ENCODE results near the gene DIO3.

Gene DIO3

DNA sequence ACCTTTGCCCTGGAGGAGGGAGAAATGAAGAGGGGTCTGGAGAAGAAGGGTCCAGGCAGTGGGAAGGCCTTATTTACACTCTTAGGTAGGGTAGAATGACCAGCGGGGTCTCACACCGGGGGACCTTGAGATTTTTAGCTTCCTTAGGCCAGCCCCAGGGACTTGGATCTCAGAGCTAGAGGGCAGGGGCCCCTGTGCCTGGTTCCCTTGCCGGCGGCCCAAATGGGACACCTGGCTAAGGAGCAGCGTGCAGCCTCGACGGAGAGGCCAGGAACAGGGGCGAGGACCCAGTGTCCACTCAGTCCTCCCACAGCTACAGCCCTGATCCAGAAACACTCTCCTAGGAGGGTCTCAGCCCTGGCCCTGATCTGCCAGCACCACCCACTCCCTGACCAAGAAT, 41.8 kb downstream of the DIO3 start:
- H3K4me1 ChIP-seq: peaks cover under 1 to 25% (median 17%) of the 10 kb centered on the region in 10 experiments; a peak in 19 of 20 replicates
- H3K4me3 ChIP-seq: no peak overlapping the region
- no peak overlapping the region for H3K4me2 ChIP-seq
- no peaks in the 10 kb centered on the region for H4K20me1 ChIP-seq
- peaks cover 0 to 11% (median 8%) of the 10 kb centered on the region in 11 experiments; a peak in 15 of 22 replicates for H3K9me3 ChIP-seq (replicated peaks in 1 of 11)
- peaks cover 8 to 22% (median 17%) of the 10 kb centered on the region in 11 experiments; a peak in 18 of 22 replicates for H3K27me3 ChIP-seq
- no peaks in the 10 kb centered on the region for H3K36me3 ChIP-seq
- H3K27ac ChIP-seq: no peak overlapping the region; a peak in 1 of 22 replicates
- H3K9ac ChIP-seq: no peak overlapping the region
- no peak for TF ChIP-seq Cebpa-rat (IDR thresholded peaks at IDR 0.05)

DNA sequence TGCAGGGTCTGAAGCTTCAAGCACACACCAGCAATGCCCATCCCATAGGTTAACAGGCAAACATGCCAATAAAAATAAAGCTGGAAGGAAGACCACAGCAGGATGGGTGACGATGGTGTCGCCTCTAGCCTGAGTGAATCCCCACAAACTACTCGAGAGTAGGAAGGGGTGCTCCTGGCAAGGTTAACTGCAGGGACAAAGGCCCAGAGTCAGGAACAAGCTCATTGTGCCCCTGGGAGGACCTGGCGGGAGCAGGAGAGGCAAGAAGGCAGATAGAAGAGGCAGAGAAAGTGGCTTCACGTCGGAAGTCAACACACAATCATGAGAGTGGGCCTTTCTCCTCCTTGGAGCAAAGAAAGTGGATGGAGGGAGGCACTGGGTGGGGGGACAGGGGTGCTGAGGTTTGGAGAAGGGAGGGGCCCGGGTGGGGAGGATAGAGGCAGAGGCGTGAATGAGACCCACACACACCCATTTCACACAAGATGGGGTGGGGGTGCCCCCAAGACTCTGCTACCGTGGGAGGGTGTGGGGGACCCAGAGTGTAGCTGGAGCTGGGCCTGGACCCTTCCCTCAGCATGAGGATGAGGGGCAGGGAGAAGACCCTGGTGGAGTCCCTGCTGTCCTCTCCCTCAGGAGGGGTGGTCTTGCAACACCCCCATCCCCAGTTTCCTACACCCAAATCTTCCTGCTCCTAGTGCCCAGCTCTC, 43.1 kb downstream of the DIO3 start:
- no peak overlapping the region for H3K4me2 ChIP-seq
- peaks cover 8 to 26% (median 20%) of the 10 kb centered on the region in 11 experiments; a peak in 18 of 22 replicates for H3K27me3 ChIP-seq
- H4K20me1 ChIP-seq: no peaks in the 10 kb centered on the region
- H3K27ac ChIP-seq: no peak overlapping the region
- no peak overlapping the region for H3K9ac ChIP-seq
- no peaks in the 10 kb centered on the region for H3K9me3 ChIP-seq (replicated peaks in 1 of 11)
- H3K4me3 ChIP-seq: no peak overlapping the region
- TF ChIP-seq Cebpa-rat (IDR thresholded peaks at IDR 0.05): no peak
- peaks cover 0 to 12% (median 5%) of the 10 kb centered on the region in 10 experiments; a peak in 8 of 20 replicates for H3K4me1 ChIP-seq
- H3K36me3 ChIP-seq: no peaks in the 10 kb centered on the region

DNA sequence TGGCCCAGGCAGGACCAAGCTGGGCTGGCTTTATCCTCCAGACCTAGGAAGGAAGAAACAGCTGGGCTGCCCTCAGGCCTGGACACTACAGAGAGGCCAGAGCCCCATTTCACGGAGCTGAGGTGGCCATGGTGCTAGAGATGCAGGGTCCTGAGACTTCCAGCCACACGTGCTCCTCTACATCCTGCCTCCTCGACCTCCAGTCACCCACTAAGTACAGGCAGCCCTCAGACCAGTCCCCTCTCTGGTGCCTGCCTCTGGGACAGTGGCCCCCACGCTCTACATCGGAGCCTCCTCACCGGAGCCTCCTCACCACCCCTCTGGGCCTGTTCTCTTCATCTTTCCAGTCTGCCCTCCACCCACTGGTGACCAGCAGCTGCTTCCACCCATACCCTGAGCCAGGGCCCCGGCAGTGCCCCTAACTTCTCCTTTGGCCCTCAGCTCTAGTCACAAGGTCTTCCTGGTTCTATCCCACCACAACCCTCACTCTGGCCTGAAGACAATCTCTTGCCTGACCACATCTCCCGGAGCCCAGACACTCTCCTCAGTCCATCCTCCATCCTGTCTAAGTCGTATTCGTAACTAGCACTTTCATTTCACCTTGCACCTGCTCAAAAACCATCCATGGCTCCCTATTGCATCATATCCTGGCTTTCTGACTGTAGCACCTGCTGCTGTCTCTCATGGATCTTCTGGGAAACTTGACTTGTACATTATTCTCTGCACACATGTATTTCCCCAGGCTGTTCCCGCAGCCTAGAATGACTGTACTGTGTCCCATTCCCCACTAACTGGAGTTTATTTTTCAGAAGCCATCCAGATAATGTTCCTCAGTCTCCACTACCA, 43.9 kb downstream of the DIO3 start:
- no peak overlapping the region for H3K4me3 ChIP-seq
- H3K4me1 ChIP-seq: peaks cover 0 to 11% (median 5%) of the 10 kb centered on the region in 10 experiments; a peak in 6 of 20 replicates
- no peaks in the 10 kb centered on the region for H3K9me3 ChIP-seq (replicated peaks in 1 of 11)
- H3K27ac ChIP-seq: no peak overlapping the region
- no peak overlapping the region; a peak in 1 of 22 replicates for H3K4me2 ChIP-seq
- no peak overlapping the region for H3K9ac ChIP-seq
- 0 out of 22 replicates have a peak, but pooled peaks of 1 of the 11 experiments have one; percentile 13 for TF ChIP-seq Cebpa-rat (IDR thresholded peaks at IDR 0.05)
- H3K36me3 ChIP-seq: no peaks in the 10 kb centered on the region
- no peaks in the 10 kb centered on the region for H4K20me1 ChIP-seq
- H3K27me3 ChIP-seq: peaks cover 8 to 26% (median 20%) of the 10 kb centered on the region in 11 experiments; a peak in 18 of 22 replicates

- Histone ChIP-seq H3K4me1 (peaks cover 0 to 5% (median 1%) of the 10 kb centered on the region in 10 experiments; a peak in 6 of 20 replicates), H4K20me1 (no peaks in the 10 kb centered on the region), H3K4me2 (no peak overlapping the region), H3K27ac (no peak overlapping the region), H3K27me3 (peaks cover 8 to 26% (median 20%) of the 10 kb centered on the region in 11 experiments; a peak in 18 of 22 replicates), H3K9ac (no peak overlapping the region), H3K36me3 (no peaks in the 10 kb centered on the region), H3K4me3 (no peak overlapping the region), H3K9me3 (replicated peaks in 1 of 11) (no peaks in the 10 kb centered on the region)
- no peak for TF ChIP-seq Cebpa-rat (IDR thresholded peaks at IDR 0.05)
Measured at GRCh38 chr14:101605836-101606235, 44.5 kb downstream of the DIO3 start.

All from BLaER1 treated with 17β-estradiol and CSF1 and Interleukin-3, amounts not matched to agents 10 nM and 100 nM (cell line).